HepG2 (cell line): ENCODE measurements around the gene ABT1. TPM values are rescaled to one million over a fixed set of nuclear protein-coding genes. Genes with fewer than 3 reads are reported as not detected.

Experiments
- CBX2 ChIP-seq, 2 experiments: fragments of 200-600 bp in 1 of 2; sonication (generic); formaldehyde crosslinking in 1 of 2; IDR thresholded peaks; 2 replicates each; pipeline versions ENCODE4 v1.7.0 to v1.8.1; 2018 to 2022; ENCODE audit warnings: low read depth in 2 of 2, low read length in 1 of 2, mild to moderate bottlenecking in 1 of 2, missing genetic modification reagents in 1 of 2
- NFIC ChIP-seq: IDR thresholded peaks from 2 replicates; pipeline ENCODE4 v1.6.1; 2012; ENCODE audit warnings: mild to moderate bottlenecking, low read length, inconsistent platforms
- PLRG1 ChIP-seq: fragments of 450-650 bp; conservative IDR thresholded peaks from 2 replicates; pipeline ENCODE4 v1.6.1; 2016
- SAP130 ChIP-seq: IDR thresholded peaks from 2 replicates; pipeline ENCODE4 v1.6.1; 2016; ENCODE audit warnings: low read depth
- SCMH1 ChIP-seq: sonication (generic); formaldehyde crosslinking; IDR thresholded peaks from 2 replicates; pipeline ENCODE4 v1.9.0; 2021; ENCODE audit warnings: missing genetic modification reagents, mild to moderate bottlenecking, borderline replicate concordance
- TBL1XR1 ChIP-seq: fragments of 150-350 bp; IDR thresholded peaks from 2 replicates; pipeline ENCODE4 v1.6.1; 2014; ENCODE audit warnings: borderline replicate concordance, low read length; ENCODE audit not compliant: partially characterized antibody
- WIZ ChIP-seq: sonication (generic); formaldehyde crosslinking; IDR thresholded peaks from 2 replicates; pipeline ENCODE4 v1.5.1; 2020; ENCODE audit warnings: mild to moderate bottlenecking, missing genetic modification reagents
- ZNF30 ChIP-seq: sonication (generic); formaldehyde crosslinking; IDR thresholded peaks from 2 replicates; pipeline ENCODE4 v1.5.0; 2020; ENCODE audit warnings: mild to moderate bottlenecking, missing genetic modification reagents
- ZSCAN21 ChIP-seq: sonication (generic); formaldehyde crosslinking; IDR thresholded peaks from 2 replicates; pipeline ENCODE4 v1.8.0; 2022; ENCODE audit warnings: mild to moderate bottlenecking, missing genetic modification reagents, moderate library complexity, borderline replicate concordance
- polyA plus RNA-seq, 8 experiments: library from polyadenylated mRNA; depleted of rRNA in 3 of 8; stranded (reverse) in 7 of 8; unstranded in 1 of 8; fragments of >200 nt; fragmentation: Illumina TruSeq in 4 of 8; extraction: Trizol in 4 of 8; gene quantifications; 2 replicates each; pipeline versions ENCODE4 v1.2.1 to v1.2.3, GENCODE V29; 2011 to 2016; ENCODE audit warnings: low read depth in 4 of 8, missing spikeins in 1 of 8, mixed read lengths in 1 of 8; ENCODE audit not compliant: insufficient read depth in 1 of 8
- total RNA-seq, 5 experiments: library from RNA; depleted of rRNA; stranded (reverse); fragments of >200 nt; fragmentation: Illumina TruSeq; extraction: Trizol; gene quantifications; 2 replicates each; pipeline ENCODE4 v1.2.3, GENCODE V29; 2016; ENCODE audit warnings: low read depth in 1 of 5
- TF ChIP-seq, protein P1 (sequence below): sonication (generic); formaldehyde crosslinking; IDR thresholded peaks from 2 replicates; pipeline ENCODE4 v1.4.0; 2020; ENCODE audit warnings: mild to moderate bottlenecking, missing genetic modification reagents
- TF ChIP-seq, protein P2 (sequence below): IDR thresholded peaks from 2 replicates; pipeline ENCODE4 v1.6.1; 2016; ENCODE audit warnings: missing biosample characterization, missing genetic modification reagents, low read depth
- TF ChIP-seq, protein P3 (sequence below): IDR thresholded peaks from 2 replicates; pipeline ENCODE4 v1.6.1; 2016; ENCODE audit warnings: missing compliant biosample characterization, missing genetic modification reagents, borderline replicate concordance
- TF ChIP-seq, protein P4 (sequence below): sonication (generic); formaldehyde crosslinking; IDR thresholded peaks from 2 replicates; pipeline ENCODE4 v1.5.0; 2020; ENCODE audit warnings: mild to moderate bottlenecking, missing genetic modification reagents
- TF ChIP-seq, protein P5 (sequence below): sonication (generic); formaldehyde crosslinking; IDR thresholded peaks from 2 replicates; pipeline ENCODE4 v1.4.0; 2020; ENCODE audit warnings: mild to moderate bottlenecking, missing genetic modification reagents
- TF ChIP-seq, protein P6 (sequence below): sonication (generic); formaldehyde crosslinking; IDR thresholded peaks from 2 replicates; pipeline ENCODE4 v1.5.1; 2020; ENCODE audit warnings: missing genetic modification reagents, mild to moderate bottlenecking, borderline replicate concordance
- TF ChIP-seq, protein P7 (sequence below): sonication (generic); formaldehyde crosslinking; IDR thresholded peaks from 2 replicates; pipeline ENCODE4 v1.5.0; 2020; ENCODE audit warnings: missing genetic modification reagents

The ABT1 gene
- total and polyA plus RNA-seq, 2 of the 13 experiments (the other 11 are each of a cell fraction or from before 2014, with no cell fraction given): 38.4 TPM

DNA sequence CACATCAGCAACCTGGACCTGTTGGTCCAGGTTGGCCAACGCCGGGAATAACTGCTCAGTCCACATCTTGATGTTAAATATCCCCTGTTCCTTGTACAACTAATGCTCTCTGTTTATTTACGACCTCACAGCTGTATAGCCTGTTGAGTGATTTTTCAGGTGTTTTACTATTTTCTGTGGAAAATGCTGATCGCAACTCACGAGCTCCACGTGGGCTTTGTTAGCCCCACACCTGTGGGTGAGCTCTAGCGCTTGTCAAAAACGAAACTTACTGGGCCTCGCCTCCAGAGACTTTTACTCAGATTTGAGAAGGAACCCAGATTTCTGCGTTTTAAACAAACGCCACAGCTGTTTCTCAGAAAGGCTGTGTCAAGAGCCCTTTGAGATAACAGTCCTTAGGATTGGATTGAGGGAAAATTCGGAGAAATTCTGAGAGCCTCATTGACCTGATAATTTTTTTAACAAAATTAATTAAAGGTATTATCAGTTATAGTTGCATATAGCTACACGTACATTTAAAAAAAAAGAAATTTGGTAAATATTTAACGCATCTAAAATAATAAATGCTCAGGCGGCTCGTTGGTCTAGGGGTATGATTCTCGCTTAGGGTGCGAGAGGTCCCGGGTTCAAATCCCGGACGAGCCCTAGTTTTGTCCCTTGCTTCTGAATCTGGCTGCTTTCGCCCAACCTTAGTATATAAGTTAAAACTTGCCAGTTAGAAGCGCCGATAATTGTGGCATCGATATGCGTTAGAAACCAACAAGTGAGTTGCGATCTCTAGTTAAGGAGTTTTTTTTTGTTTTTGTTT is 41.9 kb upstream of the ABT1 start (continued):
- TF ChIP-seq PLRG1 (no peak), ZNF30 (CRISPR knock-in tag) (no peak), WIZ (CRISPR knock-in tag) (no peak), SCMH1 (CRISPR knock-in tag) (no peak), SAP130 (CRISPR knock-in tag) (peak; percentile 62), NFIC (no peak), ZSCAN21 (no peak), CBX2 (IDR thresholded peaks at IDR 0.05; ENCODE audit: low read depth, low read length) (no peak), CBX2 (CRISPR knock-in tag; IDR thresholded peaks at IDR 0.05; ENCODE audit: low read depth) (no peak), TBL1XR1 (no peak)
- TF ChIP-seq, protein P1, sequence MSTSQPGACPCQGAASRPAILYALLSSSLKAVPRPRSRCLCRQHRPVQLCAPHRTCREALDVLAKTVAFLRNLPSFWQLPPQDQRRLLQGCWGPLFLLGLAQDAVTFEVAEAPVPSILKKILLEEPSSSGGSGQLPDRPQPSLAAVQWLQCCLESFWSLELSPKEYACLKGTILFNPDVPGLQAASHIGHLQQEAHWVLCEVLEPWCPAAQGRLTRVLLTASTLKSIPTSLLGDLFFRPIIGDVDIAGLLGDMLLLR: no peak
- TF ChIP-seq, protein P2, sequence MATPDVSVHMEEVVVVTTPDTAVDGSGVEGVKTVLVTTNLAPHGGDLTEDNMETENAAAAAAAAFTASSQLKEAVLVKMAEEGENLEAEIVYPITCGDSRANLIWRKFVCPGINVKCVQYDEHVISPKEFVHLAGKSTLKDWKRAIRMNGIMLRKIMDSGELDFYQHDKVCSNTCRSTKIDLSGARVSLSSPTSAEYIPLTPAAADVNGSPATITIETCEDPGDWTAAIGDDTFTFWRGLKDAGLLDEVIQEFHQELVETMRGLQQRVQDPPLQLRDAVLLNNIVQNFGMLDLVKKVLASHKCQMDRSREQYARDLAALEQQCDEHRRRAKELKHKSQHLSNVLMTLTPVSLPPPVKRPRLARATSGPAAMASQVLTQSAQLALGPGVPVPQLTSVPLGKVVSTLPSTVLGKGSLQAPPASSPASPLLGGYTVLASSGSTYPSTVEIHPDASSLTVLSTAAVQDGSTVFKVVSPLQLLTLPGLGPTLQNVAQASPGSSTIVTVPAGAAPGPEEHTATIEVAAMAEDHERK (CRISPR knock-in tag): no peak
- TF ChIP-seq, protein P3, sequence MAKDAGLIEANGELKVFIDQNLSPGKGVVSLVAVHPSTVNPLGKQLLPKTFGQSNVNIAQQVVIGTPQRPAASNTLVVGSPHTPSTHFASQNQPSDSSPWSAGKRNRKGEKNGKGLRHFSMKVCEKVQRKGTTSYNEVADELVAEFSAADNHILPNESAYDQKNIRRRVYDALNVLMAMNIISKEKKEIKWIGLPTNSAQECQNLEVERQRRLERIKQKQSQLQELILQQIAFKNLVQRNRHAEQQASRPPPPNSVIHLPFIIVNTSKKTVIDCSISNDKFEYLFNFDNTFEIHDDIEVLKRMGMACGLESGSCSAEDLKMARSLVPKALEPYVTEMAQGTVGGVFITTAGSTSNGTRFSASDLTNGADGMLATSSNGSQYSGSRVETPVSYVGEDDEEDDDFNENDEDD (CRISPR knock-in tag): no peak
- TF ChIP-seq, protein P4, sequence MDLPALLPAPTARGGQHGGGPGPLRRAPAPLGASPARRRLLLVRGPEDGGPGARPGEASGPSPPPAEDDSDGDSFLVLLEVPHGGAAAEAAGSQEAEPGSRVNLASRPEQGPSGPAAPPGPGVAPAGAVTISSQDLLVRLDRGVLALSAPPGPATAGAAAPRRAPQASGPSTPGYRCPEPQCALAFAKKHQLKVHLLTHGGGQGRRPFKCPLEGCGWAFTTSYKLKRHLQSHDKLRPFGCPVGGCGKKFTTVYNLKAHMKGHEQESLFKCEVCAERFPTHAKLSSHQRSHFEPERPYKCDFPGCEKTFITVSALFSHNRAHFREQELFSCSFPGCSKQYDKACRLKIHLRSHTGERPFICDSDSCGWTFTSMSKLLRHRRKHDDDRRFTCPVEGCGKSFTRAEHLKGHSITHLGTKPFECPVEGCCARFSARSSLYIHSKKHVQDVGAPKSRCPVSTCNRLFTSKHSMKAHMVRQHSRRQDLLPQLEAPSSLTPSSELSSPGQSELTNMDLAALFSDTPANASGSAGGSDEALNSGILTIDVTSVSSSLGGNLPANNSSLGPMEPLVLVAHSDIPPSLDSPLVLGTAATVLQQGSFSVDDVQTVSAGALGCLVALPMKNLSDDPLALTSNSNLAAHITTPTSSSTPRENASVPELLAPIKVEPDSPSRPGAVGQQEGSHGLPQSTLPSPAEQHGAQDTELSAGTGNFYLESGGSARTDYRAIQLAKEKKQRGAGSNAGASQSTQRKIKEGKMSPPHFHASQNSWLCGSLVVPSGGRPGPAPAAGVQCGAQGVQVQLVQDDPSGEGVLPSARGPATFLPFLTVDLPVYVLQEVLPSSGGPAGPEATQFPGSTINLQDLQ (CRISPR knock-in tag): no peak
- TF ChIP-seq, protein P5, sequence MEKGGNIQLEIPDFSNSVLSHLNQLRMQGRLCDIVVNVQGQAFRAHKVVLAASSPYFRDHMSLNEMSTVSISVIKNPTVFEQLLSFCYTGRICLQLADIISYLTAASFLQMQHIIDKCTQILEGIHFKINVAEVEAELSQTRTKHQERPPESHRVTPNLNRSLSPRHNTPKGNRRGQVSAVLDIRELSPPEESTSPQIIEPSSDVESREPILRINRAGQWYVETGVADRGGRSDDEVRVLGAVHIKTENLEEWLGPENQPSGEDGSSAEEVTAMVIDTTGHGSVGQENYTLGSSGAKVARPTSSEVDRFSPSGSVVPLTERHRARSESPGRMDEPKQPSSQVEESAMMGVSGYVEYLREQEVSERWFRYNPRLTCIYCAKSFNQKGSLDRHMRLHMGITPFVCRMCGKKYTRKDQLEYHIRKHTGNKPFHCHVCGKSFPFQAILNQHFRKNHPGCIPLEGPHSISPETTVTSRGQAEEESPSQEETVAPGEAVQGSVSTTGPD (CRISPR knock-in tag): no peak
- TF ChIP-seq, protein P6, sequence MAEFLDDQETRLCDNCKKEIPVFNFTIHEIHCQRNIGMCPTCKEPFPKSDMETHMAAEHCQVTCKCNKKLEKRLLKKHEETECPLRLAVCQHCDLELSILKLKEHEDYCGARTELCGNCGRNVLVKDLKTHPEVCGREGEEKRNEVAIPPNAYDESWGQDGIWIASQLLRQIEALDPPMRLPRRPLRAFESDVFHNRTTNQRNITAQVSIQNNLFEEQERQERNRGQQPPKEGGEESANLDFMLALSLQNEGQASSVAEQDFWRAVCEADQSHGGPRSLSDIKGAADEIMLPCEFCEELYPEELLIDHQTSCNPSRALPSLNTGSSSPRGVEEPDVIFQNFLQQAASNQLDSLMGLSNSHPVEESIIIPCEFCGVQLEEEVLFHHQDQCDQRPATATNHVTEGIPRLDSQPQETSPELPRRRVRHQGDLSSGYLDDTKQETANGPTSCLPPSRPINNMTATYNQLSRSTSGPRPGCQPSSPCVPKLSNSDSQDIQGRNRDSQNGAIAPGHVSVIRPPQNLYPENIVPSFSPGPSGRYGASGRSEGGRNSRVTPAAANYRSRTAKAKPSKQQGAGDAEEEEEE (CRISPR knock-in tag): no peak
- TF ChIP-seq, protein P7, sequence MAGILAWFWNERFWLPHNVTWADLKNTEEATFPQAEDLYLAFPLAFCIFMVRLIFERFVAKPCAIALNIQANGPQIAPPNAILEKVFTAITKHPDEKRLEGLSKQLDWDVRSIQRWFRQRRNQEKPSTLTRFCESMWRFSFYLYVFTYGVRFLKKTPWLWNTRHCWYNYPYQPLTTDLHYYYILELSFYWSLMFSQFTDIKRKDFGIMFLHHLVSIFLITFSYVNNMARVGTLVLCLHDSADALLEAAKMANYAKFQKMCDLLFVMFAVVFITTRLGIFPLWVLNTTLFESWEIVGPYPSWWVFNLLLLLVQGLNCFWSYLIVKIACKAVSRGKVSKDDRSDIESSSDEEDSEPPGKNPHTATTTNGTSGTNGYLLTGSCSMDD (CRISPR knock-in tag): no peak
- TF ChIP-seq, all 625 proteins: peak for 63
